ENCODE measurements around the gene CENPO. TPM values are rescaled to one million over a fixed set of nuclear protein-coding genes. Genes with fewer than 3 reads are reported as not detected.

Gene CENPO
- total and polyA plus RNA-seq, 2 donors (not counting 1 experiment from before 2014, with no cell fraction given) = 9.1 to 12.7 TPM

GRCh38 chr2:24863641-24864040 lies 70.4 kb downstream of the CENPO start:
- Histone ChIP-seq H3K27ac (ENCODE audit: insufficient read depth, low read length) (no peak overlapping the region), H3K79me2 (ENCODE audit: control insufficient read depth, insufficient read depth, low read length) (no peaks in the 10 kb centered on the region), H3K36me3 (ENCODE audit: control insufficient read depth, insufficient read depth, low read length) (no peaks in the 10 kb centered on the region), H3K4me3 (replicated peaks in 1 of 4; ENCODE audit: control extremely low read depth in 1 of 4, insufficient read depth in 1 of 4, low read depth in 3 of 4, low read length in 4 of 4) (no peak overlapping the region), H3K9me3 (ENCODE audit: control insufficient read depth, insufficient read depth, low read depth, low read length) (no peaks in the 10 kb centered on the region), H3K4me2 (ENCODE audit: extremely low read depth, insufficient read depth, low read length) (no peak overlapping the region), H3K27me3 (ENCODE audit: control insufficient read depth, insufficient read depth, low read length) (no peaks in the 10 kb centered on the region), H3K4me1 (ENCODE audit: control insufficient read depth, extremely low read depth, insufficient read depth, low read length) (no peaks in the 10 kb centered on the region), H2AFZ (ENCODE audit: low read length) (no peak overlapping the region), H4K20me1 (ENCODE audit: control insufficient read depth, extremely low read depth, insufficient read depth, low read length) (no peaks in the 10 kb centered on the region), H3K9ac (ENCODE audit: insufficient read depth, low read length) (no peak overlapping the region)
- TF ChIP-seq CTCF (conservative IDR thresholded peaks at IDR 0.05 in 1 of 2, IDR thresholded peaks at IDR 0.05 in 1 of 2; ENCODE audit: low read depth in 1 of 2, low read length in 2 of 2) (no peak), EZH2 (IDR thresholded peaks at IDR 0.05; ENCODE audit: low read length, missing control alignments) (no peak)
- DNase-seq (ENCODE audit: low read depth in 2 of 2) = peak in 1 of 2 donors; percentile 48

GRCh38 chr2:24866946-24867345 lies 73.7 kb downstream of the CENPO start:
- H3K79me2 ChIP-seq (ENCODE audit: control insufficient read depth, insufficient read depth, low read length) = no peaks in the 10 kb centered on the region
- no peaks in the 10 kb centered on the region for H4K20me1 ChIP-seq (ENCODE audit: control insufficient read depth, extremely low read depth, insufficient read depth, low read length)
- no peaks in the 10 kb centered on the region for H3K27me3 ChIP-seq (ENCODE audit: control insufficient read depth, insufficient read depth, low read length)
- H3K4me3 ChIP-seq (replicated peaks in 1 of 4; ENCODE audit: control extremely low read depth in 1 of 4, insufficient read depth in 1 of 4, low read depth in 3 of 4, low read length in 4 of 4) = no peak overlapping the region
- H3K9me3 ChIP-seq (ENCODE audit: control insufficient read depth, insufficient read depth, low read depth, low read length) = no peaks in the 10 kb centered on the region
- H3K36me3 ChIP-seq (ENCODE audit: control insufficient read depth, insufficient read depth, low read length) = no peaks in the 10 kb centered on the region
- H3K27ac ChIP-seq (ENCODE audit: insufficient read depth, low read length) = no peak overlapping the region
- TF ChIP-seq CTCF (conservative IDR thresholded peaks at IDR 0.05 in 1 of 2, IDR thresholded peaks at IDR 0.05 in 1 of 2; ENCODE audit: low read depth in 1 of 2, low read length in 2 of 2) (no peak), EZH2 (IDR thresholded peaks at IDR 0.05; ENCODE audit: low read length, missing control alignments) (no peak)
- H3K9ac ChIP-seq (ENCODE audit: insufficient read depth, low read length) = no peak overlapping the region
- DNase-seq (ENCODE audit: low read depth in 2 of 2) = no peak
- H3K4me1 ChIP-seq (ENCODE audit: control insufficient read depth, extremely low read depth, insufficient read depth, low read length) = peaks cover 3% of the 10 kb centered on the region
- H3K4me2 ChIP-seq (ENCODE audit: extremely low read depth, insufficient read depth, low read length) = no peak overlapping the region
- H2AFZ ChIP-seq (ENCODE audit: low read length) = no peak overlapping the region

- Histone ChIP-seq H3K9ac (ENCODE audit: insufficient read depth, low read length) (no peak overlapping the region), H3K36me3 (ENCODE audit: control insufficient read depth, insufficient read depth, low read length) (no peaks in the 10 kb centered on the region), H3K9me3 (ENCODE audit: control insufficient read depth, insufficient read depth, low read depth, low read length) (no peaks in the 10 kb centered on the region), H3K27me3 (ENCODE audit: control insufficient read depth, insufficient read depth, low read length) (no peaks in the 10 kb centered on the region), H3K27ac (ENCODE audit: insufficient read depth, low read length) (no peak overlapping the region), H2AFZ (ENCODE audit: low read length) (no peak overlapping the region), H3K79me2 (ENCODE audit: control insufficient read depth, insufficient read depth, low read length) (no peaks in the 10 kb centered on the region), H3K4me3 (replicated peaks in 1 of 4; ENCODE audit: control extremely low read depth in 1 of 4, insufficient read depth in 1 of 4, low read depth in 3 of 4, low read length in 4 of 4) (no peak overlapping the region), H4K20me1 (ENCODE audit: control insufficient read depth, extremely low read depth, insufficient read depth, low read length) (no peaks in the 10 kb centered on the region), H3K4me2 (ENCODE audit: extremely low read depth, insufficient read depth, low read length) (no peak overlapping the region), H3K4me1 (ENCODE audit: control insufficient read depth, extremely low read depth, insufficient read depth, low read length) (peaks cover 21% of the 10 kb centered on the region)
- TF ChIP-seq CTCF (conservative IDR thresholded peaks at IDR 0.05 in 1 of 2, IDR thresholded peaks at IDR 0.05 in 1 of 2; ENCODE audit: low read depth in 1 of 2, low read length in 2 of 2) (no peak), EZH2 (IDR thresholded peaks at IDR 0.05; ENCODE audit: low read length, missing control alignments) (no peak)
- no peak for DNase-seq (ENCODE audit: low read depth in 2 of 2)
Observed at GRCh38 chr2:24870440-24870839, 77.2 kb downstream of the CENPO start.

Data from fibroblast of lung (primary cell).